Measurements from ENCODE around the gene UXS1. TPM values are rescaled to one million over a fixed set of nuclear protein-coding genes. Genes with fewer than 3 reads are reported as not detected.

UXS1 gene
- total RNA-seq, 1 experiment from 2014 or later, result 46.3 TPM

GRCh38 chr2:106142683-106143082 lies 51.4 kb downstream of the UXS1 start:
- H4K20me1 ChIP-seq (ENCODE audit: control insufficient read depth, insufficient read depth, insufficient read length), result no peaks in the 10 kb centered on the region
- H3K4me1 ChIP-seq (ENCODE audit: insufficient read depth, low read length), result no peaks in the 10 kb centered on the region; the same call in 1 of the 2 replicates
- no peak overlapping the region for H4K8ac ChIP-seq (replicated peaks; ENCODE audit: insufficient read length, low read depth, low read length)
- H2BK12ac ChIP-seq (ENCODE audit: insufficient read length, low read depth, low read length), result no peak overlapping the region
- Mint-ChIP-seq H3K9me3 (no peaks in the 10 kb centered on the region), H3K27me3 (ENCODE audit: low read depth) (no peaks in the 10 kb centered on the region), H3K4me3 (no peak overlapping the region), H3K36me3 (ENCODE audit: insufficient read depth in 1 of 3, low read depth in 3 of 3) (peaks cover 21 to 49% (median 39%) of the 10 kb centered on the region in 3 experiments; a peak in 6 of 7 replicates), H3K4me1 (peaks cover 21 to 39% of the 10 kb centered on the region in 2 experiments), H3K27ac (peak overlapping the region in 1 of 3 experiments; percentile 21; a peak in 1 of 7 replicates)
- no peaks in the 10 kb centered on the region for H3K79me1 ChIP-seq (ENCODE audit: insufficient read depth, low read depth, low read length, poor library complexity, severe bottlenecking)
- H2AFZ ChIP-seq (ENCODE audit: low read length), result no peak overlapping the region
- H2AK5ac ChIP-seq (ENCODE audit: insufficient read length, low read length), result no peak overlapping the region
- H3K4me2 ChIP-seq (ENCODE audit: insufficient read depth, insufficient read length, low read length), result no peak overlapping the region
- H3K23me2 ChIP-seq (ENCODE audit: insufficient read length, low read depth, low read length, poor library complexity, severe bottlenecking), result no peaks in the 10 kb centered on the region
- no peaks in the 10 kb centered on the region for H3K9me3 ChIP-seq (ENCODE audit: control insufficient read depth, low read depth, low read length)
- H4K5ac ChIP-seq (ENCODE audit: insufficient read length, low read depth, low read length), result no peak overlapping the region
- H2BK120ac ChIP-seq (ENCODE audit: low read depth, low read length, poor library complexity, severe bottlenecking), result no peak overlapping the region
- no peak overlapping the region for H3K18ac ChIP-seq (ENCODE audit: insufficient read length, low read depth, low read length)
- no peak overlapping the region for H2BK5ac ChIP-seq (ENCODE audit: insufficient read length, low read length)
- no peak overlapping the region for H2BK15ac ChIP-seq (ENCODE audit: low read depth, low read length)
- no peak overlapping the region for H3K9ac ChIP-seq (ENCODE audit: extremely low read depth, insufficient read length, low read length)
- no peak for DNase-seq
- no peak overlapping the region for H3T11ph ChIP-seq (ENCODE audit: low read length)
- no peak overlapping the region for H3K23ac ChIP-seq (ENCODE audit: insufficient read length, low read depth, low read length)
- peaks cover 2% of the 10 kb centered on the region; the same call in 1 of the 2 replicates for H3K79me2 ChIP-seq (ENCODE audit: insufficient read depth, low read length)
- no peak overlapping the region for H3K56ac ChIP-seq (ENCODE audit: insufficient read length, low read depth, low read length)
- H3K4ac ChIP-seq (ENCODE audit: low read depth, low read length), result no peak overlapping the region
- H3K14ac ChIP-seq (ENCODE audit: insufficient read depth, low read length), result no peak overlapping the region
- no peak for TF ChIP-seq CTCF (conservative IDR thresholded peaks at IDR 0.05)
- no peak overlapping the region for H4K91ac ChIP-seq (ENCODE audit: insufficient read length, low read depth, low read length)
- H3K27ac ChIP-seq (ENCODE audit: insufficient read length, low read depth, low read length), result no peak overlapping the region
- no CpG with 5 or more reads among the region's 3 CpGs for whole genome bisulfite sequencing (ENCODE audit: extremely low coverage, insufficient read length, low lambda C conversion rate)
- no peaks in the 10 kb centered on the region for H3K27me3 ChIP-seq (ENCODE audit: insufficient read depth, low read length)
- H2BK20ac ChIP-seq (ENCODE audit: low read depth, low read length, poor library complexity, severe bottlenecking), result no peak overlapping the region
